ENCODE results near the gene NEU3. TPM values are rescaled to one million over a fixed set of nuclear protein-coding genes. Genes with fewer than 3 reads are reported as not detected.

The NEU3 gene
- total RNA-seq, 2 experiments from 2014 or later = 16.4 TPM

GRCh38 chr11:75051043-75051442, 62.3 kb downstream of the NEU3 start:
- no peaks in the 10 kb centered on the region for H3K27me3 Mint-ChIP-seq (ENCODE audit: low read depth)
- no peaks in the 10 kb centered on the region for H3K4me1 Mint-ChIP-seq (ENCODE audit: low read depth)
- no peak for DNase-seq
- H3K4me3 Mint-ChIP-seq = no peak overlapping the region
- intact Hi-C loops (cut with micrococcal nuclease) = no loop called here
- H3K27ac Mint-ChIP-seq = no peak overlapping the region
- peaks cover 6% of the 10 kb centered on the region for H3K36me3 Mint-ChIP-seq (ENCODE audit: low read depth)
- H3K9me3 Mint-ChIP-seq = peaks cover 14% of the 10 kb centered on the region
- CTCF ChIA-PET = no interaction called here

GRCh38 chr11:75052457-75052856, 63.7 kb downstream of the NEU3 start:
- intact Hi-C loops (cut with micrococcal nuclease) = no loop called here
- H3K9me3 Mint-ChIP-seq = peaks cover 14% of the 10 kb centered on the region

DNA sequence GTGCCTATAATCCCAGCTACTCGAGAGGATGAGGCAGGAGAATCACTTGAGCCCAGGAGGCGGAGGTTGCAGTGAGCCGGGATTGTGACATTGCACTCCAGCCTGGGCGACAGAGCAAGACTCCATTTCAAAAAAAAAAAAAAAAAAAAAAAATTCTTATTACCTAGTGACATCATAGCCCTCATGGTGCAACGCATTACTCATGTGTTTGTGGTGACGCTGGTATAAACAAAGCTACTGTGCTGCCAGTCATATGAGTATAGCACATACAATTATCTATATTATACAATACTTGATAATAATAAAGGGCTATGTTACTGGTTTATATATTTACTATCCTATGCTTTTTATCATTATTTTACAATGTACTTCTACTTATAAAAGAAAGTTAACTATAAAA, 66.8 kb downstream of the NEU3 start:
- intact Hi-C loops (cut with micrococcal nuclease) = no loop called here
- CTCF ChIA-PET = no interaction called here
- peaks cover 14% of the 10 kb centered on the region for H3K9me3 Mint-ChIP-seq
- H3K36me3 Mint-ChIP-seq (ENCODE audit: low read depth) = peaks cover 6% of the 10 kb centered on the region
- no peak overlapping the region for H3K4me3 Mint-ChIP-seq
- H3K27ac Mint-ChIP-seq = no peak overlapping the region
- H3K4me1 Mint-ChIP-seq (ENCODE audit: low read depth) = no peaks in the 10 kb centered on the region
- no peak for DNase-seq
- peaks cover 5% of the 10 kb centered on the region for H3K27me3 Mint-ChIP-seq (ENCODE audit: low read depth)

More at GRCh38 chr11:75052457-75052856, 63.7 kb downstream of the NEU3 start:
- Mint-ChIP-seq H3K4me3 (no peak overlapping the region), H3K36me3 (ENCODE audit: low read depth) (peaks cover 6% of the 10 kb centered on the region), H3K4me1 (ENCODE audit: low read depth) (no peaks in the 10 kb centered on the region), H3K27me3 (ENCODE audit: low read depth) (no peaks in the 10 kb centered on the region), H3K27ac (no peak overlapping the region)
- no peak for DNase-seq
- CTCF ChIA-PET = no interaction called here

DNA sequence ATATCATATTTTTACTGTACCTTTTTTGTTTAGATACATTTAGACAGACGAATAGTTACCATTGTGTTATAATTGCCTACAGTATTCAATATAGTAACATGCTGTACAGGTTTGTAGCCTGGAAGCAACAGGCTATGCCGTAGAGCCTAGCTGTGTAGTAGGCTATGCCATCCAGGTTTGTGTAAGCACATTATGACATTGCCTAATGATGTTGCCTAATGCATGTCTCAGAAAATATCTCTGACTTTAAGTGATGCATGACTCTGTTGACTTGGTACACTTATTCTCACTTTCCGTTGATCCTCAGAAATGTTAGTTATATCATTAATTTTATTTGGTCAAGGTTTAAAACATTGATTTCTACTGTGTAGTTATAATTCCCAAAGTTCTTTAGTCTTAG, 68.1 kb downstream of the NEU3 start:
- CTCF ChIA-PET = no interaction called here
- no peak overlapping the region for H3K4me3 Mint-ChIP-seq
- intact Hi-C loops (cut with micrococcal nuclease) = no loop called here
- H3K36me3 Mint-ChIP-seq (ENCODE audit: low read depth) = peaks cover 6% of the 10 kb centered on the region
- H3K27ac Mint-ChIP-seq = no peak overlapping the region
- peaks cover 5% of the 10 kb centered on the region for H3K27me3 Mint-ChIP-seq (ENCODE audit: low read depth)
- no peaks in the 10 kb centered on the region for H3K4me1 Mint-ChIP-seq (ENCODE audit: low read depth)
- no peak for DNase-seq
- H3K9me3 Mint-ChIP-seq = peaks cover 14% of the 10 kb centered on the region

DNA sequence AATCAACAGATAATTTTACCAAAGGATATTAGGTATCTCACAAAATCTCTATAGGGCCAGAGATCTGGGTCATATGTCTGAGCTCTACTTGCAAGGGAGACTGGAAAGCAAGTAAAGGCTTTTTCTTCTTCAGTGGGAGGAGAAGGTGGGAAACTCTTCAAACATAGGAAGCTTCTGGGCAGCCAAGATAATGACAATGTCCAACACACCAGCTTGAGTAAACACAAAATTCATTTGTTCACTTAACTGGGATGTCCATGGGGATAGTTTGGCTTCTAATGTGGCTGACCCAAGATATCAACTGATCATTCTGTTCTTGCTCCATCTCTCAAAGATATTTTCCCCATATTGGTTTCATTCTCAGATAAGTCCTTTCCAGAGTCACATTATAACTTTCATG, 70.6 kb downstream of the NEU3 start:
- intact Hi-C loops (cut with micrococcal nuclease) = no loop called here
- no peak for DNase-seq
- H3K4me1 Mint-ChIP-seq (ENCODE audit: low read depth) = no peaks in the 10 kb centered on the region
- no peak overlapping the region for H3K4me3 Mint-ChIP-seq
- H3K27ac Mint-ChIP-seq = no peak overlapping the region
- H3K36me3 Mint-ChIP-seq (ENCODE audit: low read depth) = no peaks in the 10 kb centered on the region
- H3K27me3 Mint-ChIP-seq (ENCODE audit: low read depth) = peaks cover 8% of the 10 kb centered on the region
- CTCF ChIA-PET = no interaction called here
- no peaks in the 10 kb centered on the region for H3K9me3 Mint-ChIP-seq

GRCh38 chr11:75063741-75064314, 75.1 kb downstream of the NEU3 start:
- no peak for DNase-seq
- intact Hi-C loops (cut with micrococcal nuclease) = no loop called here
- no peak overlapping the region for H3K4me3 Mint-ChIP-seq
- CTCF ChIA-PET = interaction anchor here (1.6 kb wide), 1 partner anchor 76 kb away, joined by 4 read pairs; no protein-coding TSS in a partner anchor
- no peak overlapping the region for H3K27ac Mint-ChIP-seq
- H3K27me3 Mint-ChIP-seq (ENCODE audit: low read depth) = peaks cover 17% of the 10 kb centered on the region
- no peaks in the 10 kb centered on the region for H3K4me1 Mint-ChIP-seq (ENCODE audit: low read depth)
- no peaks in the 10 kb centered on the region for H3K36me3 Mint-ChIP-seq (ENCODE audit: low read depth)
- no peaks in the 10 kb centered on the region for H3K9me3 Mint-ChIP-seq

DNA sequence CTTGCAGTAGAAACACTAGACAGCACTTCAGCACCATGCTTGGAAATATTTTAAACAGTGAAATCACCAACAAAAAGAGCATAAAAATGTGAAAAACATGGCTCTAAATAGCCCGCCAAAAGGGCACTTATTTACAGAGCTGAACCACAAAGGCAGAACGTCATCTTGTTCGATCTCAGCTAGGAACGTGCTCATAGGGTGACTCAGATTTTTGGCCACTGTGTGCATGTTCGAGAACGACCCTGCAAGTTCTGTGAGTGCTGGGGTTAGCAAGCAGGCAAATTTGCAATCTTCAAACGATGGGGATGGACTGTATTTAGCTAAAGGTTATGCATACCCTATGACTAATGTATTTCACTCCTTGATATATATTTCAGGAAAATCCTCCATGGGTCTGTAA, 77.3 kb downstream of the NEU3 start:
- no peaks in the 10 kb centered on the region for H3K9me3 Mint-ChIP-seq
- no peak for DNase-seq
- H3K36me3 Mint-ChIP-seq (ENCODE audit: low read depth) = no peaks in the 10 kb centered on the region
- peaks cover 15% of the 10 kb centered on the region for H3K27me3 Mint-ChIP-seq (ENCODE audit: low read depth)
- intact Hi-C loops (cut with micrococcal nuclease) = no loop called here
- no peak overlapping the region for H3K27ac Mint-ChIP-seq
- no peaks in the 10 kb centered on the region for H3K4me1 Mint-ChIP-seq (ENCODE audit: low read depth)
- CTCF ChIA-PET = interaction anchor here (0.6 to 1.3 kb wide), 3 partner anchors 44 to 155 kb away, joined by 3 read pairs; no protein-coding TSS in a partner anchor
- no peak overlapping the region for H3K4me3 Mint-ChIP-seq

Other genes with a start within 250 kb of the NEU3 start
- 10 to 100 TPM; 15.8 to 16.0 TPM for gene RNF169, start 240.1 kb upstream of the NEU3 start, total RNA-seq
- gene XRRA1, start 39.8 kb upstream of the NEU3 start, total RNA-seq = 1 to 10 TPM; 5.0 to 9.5 TPM
- gene SPCS2, start 39.7 kb upstream of the NEU3 start, total RNA-seq = 10 to 100 TPM; 77.6 to 83.3 TPM
- gene OR2AT4, start 107.9 kb downstream of the NEU3 start, total RNA-seq = not detected
- not detected for gene SLCO2B1, start 162.2 kb downstream of the NEU3 start, total RNA-seq